BLaER1 (cell line): ENCODE measurements around the gene FAM217B.
A peak's percentile ranks its signal among the peaks of the same experiment; 100 is the strongest.

Source experiments
- H3K27ac ChIP-seq: shearing (Covaris generic); formaldehyde crosslinking; 2 replicates; pipeline ENCODE4 v1.8.1; 2022
- H3K27me3 ChIP-seq: shearing (Covaris generic); formaldehyde crosslinking; 2 replicates; pipeline ENCODE4 v1.8.1; 2022
- H3K36me3 ChIP-seq: shearing (Covaris generic); formaldehyde crosslinking; 2 replicates; pipeline ENCODE4 v1.8.1; 2022
- H3K4me1 ChIP-seq: shearing (Covaris generic); formaldehyde crosslinking; 2 replicates; pipeline ENCODE4 v1.8.1; 2022
- H3K4me2 ChIP-seq: shearing (Covaris generic); formaldehyde crosslinking; 2 replicates; pipeline ENCODE4 v1.8.1; 2022
- H3K4me3 ChIP-seq: shearing (Covaris generic); formaldehyde crosslinking; 2 replicates; pipeline ENCODE4 v1.8.1; 2022
- H3K9ac ChIP-seq: shearing (Covaris generic); formaldehyde crosslinking; 2 replicates; pipeline ENCODE4 v1.8.1; 2022
- H3K9me3 ChIP-seq: shearing (Covaris generic); formaldehyde crosslinking; 2 replicates; pipeline ENCODE4 v1.8.1; 2022
- H4K20me1 ChIP-seq: shearing (Covaris generic); formaldehyde crosslinking; 2 replicates; pipeline ENCODE4 v1.8.1; 2022
- Cebpa-rat ChIP-seq: shearing (Covaris generic); IDR thresholded peaks from 2 replicates; pipeline ENCODE4 v1.8.1; 2022

The FAM217B gene

DNA sequence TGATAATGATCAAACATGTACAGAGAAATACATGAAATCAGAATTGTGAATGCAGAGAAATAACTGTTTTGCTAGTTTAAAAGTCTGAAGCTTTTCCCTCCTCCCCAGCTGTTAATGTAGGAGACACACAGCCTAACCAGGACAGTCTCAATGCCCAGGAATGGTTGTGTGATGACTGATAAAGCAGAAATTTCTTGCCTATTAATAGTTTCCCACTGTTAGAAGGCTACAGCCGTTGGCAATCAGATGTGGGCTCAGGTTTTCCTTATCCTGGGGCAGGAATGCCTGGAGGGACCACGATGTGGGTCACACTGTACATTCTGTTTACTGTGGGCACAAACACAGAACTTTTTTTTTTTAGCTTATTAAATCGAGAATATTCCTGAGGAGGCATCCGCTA lies 2.0 kb upstream of the FAM217B start:
- Histone ChIP-seq H3K9ac (no peak overlapping the region), H3K4me2 (peak overlapping the region; percentile 81), H3K36me3 (peaks cover 14% of the 10 kb centered on the region; the same call in 1 of the 2 replicates), H4K20me1 (peaks cover 46% of the 10 kb centered on the region), H3K9me3 (peaks cover 6% of the 10 kb centered on the region; the same call in 1 of the 2 replicates), H3K4me1 (peaks cover 48% of the 10 kb centered on the region), H3K27me3 (0 out of 2 replicates have a peak, but pooled peaks cover 3% of the 10 kb centered on the region), H3K4me3 (0 out of 2 replicates have a peak overlapping the region, but pooled peaks have one; percentile 85), H3K27ac (no peak overlapping the region)
- no peak for TF ChIP-seq Cebpa-rat

GRCh38 chr20:59938696-59939051 lies 1.5 kb upstream of the FAM217B start:
- Histone ChIP-seq H3K4me3 (peak overlapping the region; percentile 85), H3K36me3 (peaks cover 14% of the 10 kb centered on the region; the same call in 1 of the 2 replicates), H3K4me1 (peaks cover 48% of the 10 kb centered on the region), H3K27me3 (0 out of 2 replicates have a peak, but pooled peaks cover 3% of the 10 kb centered on the region), H3K27ac (no peak overlapping the region), H3K9ac (no peak overlapping the region), H3K9me3 (peaks cover 3% of the 10 kb centered on the region; the same call in 1 of the 2 replicates), H3K4me2 (peak overlapping the region; percentile 81), H4K20me1 (peaks cover 46% of the 10 kb centered on the region)
- TF ChIP-seq Cebpa-rat, result no peak

- Histone ChIP-seq H3K4me1 (peaks cover 48% of the 10 kb centered on the region), H3K27me3 (no peaks in the 10 kb centered on the region), H3K9ac (peak overlapping the region; percentile 84), H3K27ac (peak overlapping the region; percentile 80), H4K20me1 (peaks cover 46% of the 10 kb centered on the region), H3K4me3 (peak overlapping the region; percentile 85), H3K36me3 (peaks cover 20% of the 10 kb centered on the region), H3K9me3 (no peaks in the 10 kb centered on the region), H3K4me2 (peak overlapping the region; percentile 81)
- TF ChIP-seq Cebpa-rat, result no peak
These were observed 924 bp upstream of the FAM217B start for GRCh38 chr20:59939052-59939878.

DNA sequence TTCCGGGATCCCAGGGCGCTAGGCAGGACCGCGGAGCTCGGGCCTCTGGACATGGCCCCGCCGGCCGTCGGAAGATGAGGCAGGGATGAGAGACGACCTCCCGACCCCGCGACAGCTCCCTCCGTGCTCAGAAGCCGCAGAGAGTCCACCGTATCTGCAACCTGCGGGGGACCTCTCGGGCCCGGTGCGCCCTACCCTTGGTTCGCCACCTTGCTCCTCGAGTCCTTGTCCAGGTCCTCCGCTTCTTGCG lies 385 bp upstream of the FAM217B start:
- H3K4me2 ChIP-seq, result peak overlapping the region; percentile 81
- no peaks in the 10 kb centered on the region for H3K27me3 ChIP-seq
- peaks cover 48% of the 10 kb centered on the region for H3K4me1 ChIP-seq
- no peak for TF ChIP-seq Cebpa-rat
- peaks cover 26% of the 10 kb centered on the region for H3K36me3 ChIP-seq
- H3K9me3 ChIP-seq, result no peaks in the 10 kb centered on the region
- H3K4me3 ChIP-seq, result peak overlapping the region; percentile 85
- peak overlapping the region; percentile 80 for H3K27ac ChIP-seq
- H4K20me1 ChIP-seq, result peaks cover 46% of the 10 kb centered on the region
- peak overlapping the region; percentile 84 for H3K9ac ChIP-seq

DNA sequence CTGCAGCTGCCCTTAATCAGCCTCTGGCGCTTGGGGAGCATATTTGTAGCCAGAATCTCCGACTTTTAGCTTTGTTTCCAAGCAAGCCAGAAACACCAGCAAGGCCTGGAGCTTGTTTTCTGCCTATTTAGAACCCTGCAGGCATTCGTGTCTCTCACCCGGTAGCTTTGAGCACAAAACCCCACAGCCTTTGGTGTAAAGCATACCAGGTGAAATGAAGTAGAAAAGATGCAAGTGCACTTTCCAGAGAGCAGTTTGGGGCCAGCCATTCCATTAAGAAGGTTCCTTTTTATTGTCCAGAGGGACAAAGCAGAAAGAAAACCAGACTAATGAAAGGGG lies 736 bp downstream of the FAM217B start:
- peak overlapping the region; percentile 84 for H3K9ac ChIP-seq
- peaks cover 48% of the 10 kb centered on the region for H3K4me1 ChIP-seq
- H3K27ac ChIP-seq, result peak overlapping the region; percentile 80
- peaks cover 37% of the 10 kb centered on the region; the same call in 1 of the 2 replicates for H4K20me1 ChIP-seq
- H3K36me3 ChIP-seq, result peaks cover 30% of the 10 kb centered on the region
- no peaks in the 10 kb centered on the region for H3K27me3 ChIP-seq
- no peaks in the 10 kb centered on the region for H3K9me3 ChIP-seq
- peak overlapping the region; percentile 85 for H3K4me3 ChIP-seq
- no peak for TF ChIP-seq Cebpa-rat
- peak overlapping the region; percentile 81 for H3K4me2 ChIP-seq

- no peak overlapping the region for H3K9ac ChIP-seq
These were observed 2.1 kb downstream of the FAM217B start for GRCh38 chr20:59942245-59942644.

DNA sequence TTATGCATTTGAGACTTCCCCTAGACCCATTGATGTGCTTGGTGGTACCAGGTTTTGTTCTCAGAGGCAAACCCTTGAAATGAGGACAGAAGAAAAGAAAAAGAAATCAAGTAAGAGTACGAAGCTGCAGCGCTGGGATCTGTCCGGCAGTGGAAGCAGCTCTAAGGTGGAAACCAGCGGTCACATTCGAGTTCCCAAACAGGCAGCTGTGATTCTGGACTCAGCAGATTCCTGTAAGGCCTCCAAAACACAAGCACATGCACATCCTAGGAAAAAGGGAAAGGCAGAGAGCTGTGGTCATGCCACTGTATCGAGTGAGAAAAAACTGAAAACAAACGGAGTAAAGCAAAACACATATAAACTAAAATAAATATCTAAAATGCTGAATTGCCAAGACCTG lies 4.5 kb downstream of the FAM217B start:
- no peaks in the 10 kb centered on the region for H3K9me3 ChIP-seq

More at GRCh38 chr20:59942245-59942644, 2.1 kb downstream of the FAM217B start:
- Histone ChIP-seq H3K9me3 (no peaks in the 10 kb centered on the region), H3K4me2 (peak overlapping the region; percentile 81), H3K27me3 (no peaks in the 10 kb centered on the region), H3K27ac (no peak overlapping the region), H4K20me1 (peaks cover 24% of the 10 kb centered on the region; the same call in 1 of the 2 replicates), H3K36me3 (peaks cover 29% of the 10 kb centered on the region), H3K4me3 (no peak overlapping the region), H3K4me1 (peaks cover 36% of the 10 kb centered on the region)
- no peak for TF ChIP-seq Cebpa-rat

DNA sequence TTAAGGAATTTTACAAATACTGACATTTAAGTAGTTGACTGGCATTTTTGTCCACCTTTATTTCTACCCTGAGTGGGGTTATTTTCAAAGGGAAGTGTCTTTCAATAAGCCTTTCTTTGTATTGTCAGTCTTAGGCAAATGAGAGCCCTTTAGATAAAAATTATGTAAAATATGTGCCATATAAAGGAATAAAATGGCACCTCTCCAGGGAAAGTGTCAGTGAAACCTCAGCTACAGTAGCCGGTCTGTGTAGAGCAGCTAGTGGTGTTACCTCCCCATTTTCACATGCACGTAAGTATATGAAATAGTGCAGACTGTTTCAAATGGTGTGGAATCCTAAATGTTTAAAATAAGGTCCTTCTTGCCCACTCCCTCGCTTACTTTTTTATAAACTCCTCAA lies 5.0 kb downstream of the FAM217B start:
- no peak overlapping the region for H3K9ac ChIP-seq

More for the DNA sequence above, 4.5 kb downstream of the FAM217B start:
- H3K36me3 ChIP-seq, result peaks cover 29% of the 10 kb centered on the region
- no peak overlapping the region for H3K4me2 ChIP-seq
- no peak overlapping the region for H3K27ac ChIP-seq
- H3K4me1 ChIP-seq, result peaks cover 19% of the 10 kb centered on the region
- no peak for TF ChIP-seq Cebpa-rat
- H3K4me3 ChIP-seq, result no peak overlapping the region
- H4K20me1 ChIP-seq, result no peaks in the 10 kb centered on the region
- no peak overlapping the region for H3K9ac ChIP-seq
- no peaks in the 10 kb centered on the region for H3K27me3 ChIP-seq

GRCh38 chr20:59945731-59946130 lies 5.5 kb downstream of the FAM217B start:
- H3K4me3 ChIP-seq, result no peak overlapping the region
- peaks cover 29% of the 10 kb centered on the region for H3K36me3 ChIP-seq
- H3K27ac ChIP-seq, result no peak overlapping the region
- no peaks in the 10 kb centered on the region for H3K27me3 ChIP-seq
- no peaks in the 10 kb centered on the region for H3K9me3 ChIP-seq
- no peaks in the 10 kb centered on the region for H4K20me1 ChIP-seq
- no peak overlapping the region for H3K9ac ChIP-seq
- H3K4me1 ChIP-seq, result peaks cover 19% of the 10 kb centered on the region
- TF ChIP-seq Cebpa-rat, result no peak
- no peak overlapping the region for H3K4me2 ChIP-seq

More for the DNA sequence above, 5.0 kb downstream of the FAM217B start:
- no peaks in the 10 kb centered on the region for H3K9me3 ChIP-seq
- H3K4me1 ChIP-seq, result peaks cover 19% of the 10 kb centered on the region
- H3K4me2 ChIP-seq, result no peak overlapping the region
- peaks cover 29% of the 10 kb centered on the region for H3K36me3 ChIP-seq
- H3K4me3 ChIP-seq, result no peak overlapping the region
- H4K20me1 ChIP-seq, result no peaks in the 10 kb centered on the region
- no peak overlapping the region for H3K27ac ChIP-seq
- TF ChIP-seq Cebpa-rat, result no peak
- H3K27me3 ChIP-seq, result no peaks in the 10 kb centered on the region

- no peak overlapping the region for H3K27ac ChIP-seq
- TF ChIP-seq Cebpa-rat, result no peak
- no peak overlapping the region for H3K9ac ChIP-seq
- peaks cover 7% of the 10 kb centered on the region for H3K4me1 ChIP-seq
- no peaks in the 10 kb centered on the region for H4K20me1 ChIP-seq
- H3K36me3 ChIP-seq, result peaks cover 29% of the 10 kb centered on the region
- no peaks in the 10 kb centered on the region for H3K27me3 ChIP-seq
- no peak overlapping the region for H3K4me3 ChIP-seq
- no peaks in the 10 kb centered on the region for H3K9me3 ChIP-seq
- no peak overlapping the region for H3K4me2 ChIP-seq
These were observed 7.2 kb downstream of the FAM217B start for GRCh38 chr20:59947376-59947775.
